Superior temporal gyrus (tissue), 1 donor: ENCODE measurements around the gene MRE11.
"Not testable (repeated sequence)": the region's sequence is repeated elsewhere in the genome, so short reads cannot be mapped to it uniquely, and the experiment has no call there.

Experiments used
- DNase-seq: peaks from one replicate; pipeline ENCODE4 v3.0.0-alpha.2; 2016; ENCODE audit errors: extremely low spot score

MRE11 gene

DNA sequence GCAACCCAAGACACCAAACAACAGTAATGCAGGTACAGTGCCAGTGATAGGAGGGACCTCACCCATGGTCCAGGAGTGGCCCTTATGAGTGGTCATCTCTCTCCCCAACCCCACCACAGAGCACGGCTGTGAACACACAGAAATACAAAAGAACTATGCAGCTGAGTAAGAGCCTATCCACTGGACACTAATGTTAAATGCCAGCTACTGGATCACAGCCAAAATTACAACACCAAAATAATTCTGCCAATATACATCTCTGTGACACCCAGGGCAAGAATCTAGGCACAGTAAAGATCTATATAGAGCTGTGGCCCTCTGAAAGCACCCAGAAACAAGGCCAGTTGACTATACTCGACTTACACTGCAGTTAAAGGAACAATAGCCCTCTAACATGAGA, 69.6 kb downstream of the MRE11 start:
- DNase-seq: no peak

GRCh38 chr11:94423507-94423906, 70.1 kb downstream of the MRE11 start:
- DNase-seq: no peak

DNA sequence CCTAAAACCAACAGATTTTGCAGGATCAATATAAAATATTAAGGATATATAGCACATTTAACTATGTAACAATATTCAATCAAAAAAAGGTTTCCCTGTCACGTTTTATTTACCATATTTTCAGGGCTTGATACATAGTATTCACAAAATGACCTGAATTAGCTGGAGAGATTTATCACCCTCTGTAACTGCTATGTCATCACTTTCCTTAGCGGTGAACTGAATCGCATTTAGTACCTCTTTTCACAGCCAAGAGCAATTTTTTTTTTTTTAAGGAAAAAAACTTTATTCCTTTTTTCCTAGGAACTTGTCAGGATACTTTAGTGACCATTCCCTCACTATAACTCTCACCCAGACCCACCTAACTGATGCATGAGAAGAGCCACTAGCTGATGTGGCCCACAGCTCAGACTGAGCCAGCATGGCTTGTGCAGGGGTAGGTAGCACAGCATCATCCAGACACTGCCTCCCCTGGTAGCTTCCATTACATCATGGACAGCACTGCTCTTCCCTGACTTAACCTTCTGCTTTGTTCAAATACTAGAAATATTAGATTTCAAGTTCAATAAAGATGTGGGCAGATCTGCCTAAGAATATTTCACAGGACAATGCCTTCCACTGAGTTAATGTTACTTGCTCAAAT, 75.4 kb downstream of the MRE11 start:
- DNase-seq: no peak

GRCh38 chr11:94417386-94417987, 76.2 kb downstream of the MRE11 start:
- DNase-seq: peak; percentile 76

GRCh38 chr11:94405062-94405833, 88.4 kb downstream of the MRE11 start:
- peak; percentile 33 for DNase-seq

- no peak for DNase-seq
These were observed 91.3 kb downstream of the MRE11 start for GRCh38 chr11:94402355-94402754.

DNA sequence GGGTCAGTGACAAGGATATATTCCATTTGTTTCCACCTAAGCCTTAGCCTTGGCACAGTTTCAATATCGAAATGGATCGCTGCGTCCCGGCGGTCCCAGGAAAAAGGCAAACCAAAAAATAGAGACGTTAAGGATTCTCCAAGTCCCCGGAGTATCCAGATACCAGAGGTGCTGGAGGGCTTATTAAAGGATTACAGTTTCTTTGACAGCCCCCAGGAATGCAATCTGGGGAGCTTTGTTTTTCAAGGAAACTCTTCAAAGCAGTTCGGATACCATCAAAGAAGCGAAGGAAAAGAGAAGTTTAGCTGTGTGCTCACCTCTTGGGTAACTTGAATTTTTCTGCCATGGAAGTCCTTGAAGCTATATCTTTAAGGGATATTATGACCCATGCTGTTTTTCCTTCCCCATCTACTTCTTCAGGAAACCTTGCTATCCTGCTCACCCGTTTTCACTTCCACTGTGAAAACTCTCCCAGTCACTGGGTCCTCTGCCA, 91.8 kb downstream of the MRE11 start:
- DNase-seq: no peak

DNA sequence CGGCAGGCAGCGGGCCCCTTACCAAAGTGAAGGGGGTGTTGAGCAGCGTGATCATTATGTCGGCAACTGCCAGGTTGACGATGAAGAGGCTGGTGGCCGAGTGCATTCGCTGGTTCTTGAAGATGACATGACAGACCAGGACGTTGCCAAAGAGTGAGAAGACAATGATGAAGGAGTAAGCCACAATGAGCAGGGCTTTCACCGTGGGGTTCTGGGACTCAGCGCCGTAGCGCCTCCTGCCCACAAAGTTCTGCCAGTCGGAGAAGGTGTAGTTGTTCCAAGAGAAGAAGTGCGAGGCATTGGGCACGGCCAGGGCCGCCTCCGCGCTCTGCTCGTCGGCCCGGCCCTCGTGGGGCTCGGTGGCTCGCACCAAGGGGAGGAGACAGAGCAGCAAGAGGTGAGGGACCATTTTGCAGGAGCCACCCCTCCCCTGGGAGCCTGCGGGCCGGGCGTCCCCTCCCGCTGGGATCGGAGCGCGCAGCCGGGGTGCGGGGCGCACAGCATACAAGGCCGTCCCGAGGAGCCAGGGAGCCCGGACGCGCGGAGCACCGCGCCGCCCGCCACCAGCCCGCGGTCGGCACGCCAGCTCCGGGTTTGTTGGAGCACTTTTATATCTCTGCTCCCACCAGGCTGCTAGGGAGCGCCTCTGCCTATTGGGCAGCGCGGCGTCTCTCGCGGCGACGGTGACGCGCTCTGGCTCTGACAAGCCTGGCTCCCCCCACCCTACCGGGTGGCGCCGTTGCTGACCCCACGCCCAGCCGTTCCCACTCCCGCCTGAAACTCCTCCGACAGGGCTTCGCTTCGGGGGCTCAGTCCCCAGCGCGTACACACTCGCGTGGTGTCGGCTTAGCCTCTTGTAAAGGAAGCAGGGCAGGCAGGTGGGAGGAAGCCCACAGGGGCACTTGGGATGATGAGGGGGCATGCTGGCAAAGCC, 92.5 kb downstream of the MRE11 start, which contains the start of gene GPR83:
GPR83 (minus strand) TSS at position 581 of the 934 bp plus-strand sequence; CDS start at position 409, 172 bp downstream.
- DNase-seq: no peak

GRCh38 chr11:94400457-94400838, 93.2 kb downstream of the MRE11 start:
- no peak for DNase-seq

DNA sequence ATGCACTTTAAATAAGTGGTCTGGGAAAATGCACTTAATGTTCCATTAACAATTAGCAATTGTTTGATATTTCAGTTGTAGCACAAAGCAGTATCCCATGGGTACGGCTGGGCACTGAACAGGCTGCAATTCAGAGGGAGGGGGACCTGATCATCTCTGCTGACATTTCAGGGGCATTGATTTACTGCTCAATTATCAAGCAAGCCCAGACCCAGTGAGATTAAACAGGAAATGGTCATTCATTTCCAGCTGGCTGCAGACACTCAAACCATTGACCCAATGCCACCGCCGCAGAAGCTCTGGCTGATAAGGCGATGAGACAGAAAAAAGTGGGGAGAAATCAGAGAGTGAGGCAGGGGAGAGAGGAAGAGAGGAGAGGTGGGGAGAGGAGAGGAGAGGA, 93.6 kb downstream of the MRE11 start:
- no peak for DNase-seq

GRCh38 chr11:94398101-94398500, 95.5 kb downstream of the MRE11 start:
- no peak for DNase-seq

DNA sequence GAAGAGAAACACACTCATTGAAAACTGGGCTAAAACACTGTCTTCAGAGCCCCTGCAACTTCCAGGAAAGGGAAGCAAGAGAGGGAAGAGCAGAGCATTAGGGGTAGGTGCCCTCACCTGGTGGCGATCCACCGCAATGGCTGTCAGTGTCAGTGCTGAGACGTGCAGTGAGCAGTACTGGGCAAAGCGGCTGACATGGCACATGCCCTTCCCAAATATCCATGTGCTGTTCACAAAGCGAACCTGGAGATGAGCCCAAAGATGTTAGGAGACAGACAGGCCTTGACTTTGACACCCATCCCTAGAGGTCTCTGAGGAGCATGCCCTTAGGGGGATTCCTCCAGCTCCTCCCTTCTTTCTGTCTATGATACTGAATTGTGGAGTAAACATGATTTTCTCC, 97.4 kb downstream of the MRE11 start:
- no peak for DNase-seq

DNA sequence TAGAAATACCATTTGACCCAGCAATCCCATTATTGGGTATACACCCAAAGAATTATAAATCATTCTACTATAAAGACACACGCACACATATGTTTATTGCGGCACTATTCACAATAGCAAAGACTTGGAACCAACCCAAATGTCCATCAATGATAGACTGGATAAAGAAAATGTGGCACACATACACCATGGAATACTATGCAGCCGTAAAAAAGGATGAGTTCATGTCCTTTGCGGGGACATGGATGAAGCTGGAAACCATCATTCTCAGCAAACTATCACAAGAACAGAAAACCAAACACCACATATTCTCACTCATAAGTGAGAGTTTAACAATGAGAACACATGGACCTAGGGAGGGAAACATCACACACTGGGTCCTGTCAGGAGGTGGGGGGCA, 101.7 kb downstream of the MRE11 start:
- not testable (repeated sequence) for DNase-seq

GRCh38 chr11:94379613-94380012, 114.0 kb downstream of the MRE11 start:
- DNase-seq: no peak

GRCh38 chr11:94376841-94377240, 116.8 kb downstream of the MRE11 start:
- no peak for DNase-seq

DNA sequence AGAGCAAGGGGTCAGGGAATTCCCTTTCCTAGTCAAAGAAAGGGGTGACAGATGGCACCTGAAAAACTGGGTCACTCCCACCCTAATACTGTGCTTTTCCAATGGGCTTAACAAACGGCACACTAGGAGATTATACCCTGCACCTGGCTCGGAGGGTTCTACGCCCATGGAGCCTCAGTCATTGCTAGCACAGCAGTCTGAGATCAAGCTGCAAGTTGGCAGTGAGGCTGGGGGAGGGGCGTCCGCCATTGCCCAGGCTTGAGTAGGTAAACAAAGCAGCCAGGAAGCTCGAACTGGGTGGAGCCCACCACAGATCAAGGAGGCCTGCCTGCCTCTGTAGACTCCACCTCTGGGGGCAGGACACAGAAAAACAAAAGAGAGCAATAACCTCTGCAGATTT, 123.1 kb downstream of the MRE11 start:
- DNase-seq: not testable (repeated sequence)
